Keratinocyte (primary cell): ENCODE results near the gene CNIH2. TPM values are rescaled to one million over a fixed set of nuclear protein-coding genes. Genes with fewer than 3 reads are reported as not detected.

ENCODE experiments used
- DNase-seq: peaks from one replicate; pipeline ENCODE4 v3.0.0-alpha.2; 2011; ENCODE audit warnings: low read depth, missing footprints, low spot score
- FAIRE-seq: peaks from 2 replicates; lab custom pipeline; 2011; peaks lifted over from hg19 to GRCh38; lab: Jason Lieb, UNC
- H2AFZ ChIP-seq: 2 replicates; pipeline ENCODE4 v1.6.0; 2012; ENCODE audit warnings: low read length, control low read depth, inconsistent platforms; ENCODE audit not compliant: control insufficient read depth
- H3K27ac ChIP-seq: 2 replicates; pipeline ENCODE4 v1.5.1; 2011; ENCODE audit warnings: low read length; ENCODE audit not compliant: control insufficient read depth, insufficient read depth
- H3K27me3 ChIP-seq: 3 replicates; pipeline ENCODE4 v1.6.0; 2011; ENCODE audit warnings: low read length; ENCODE audit not compliant: control insufficient read depth, insufficient read depth; ENCODE audit errors: extremely low read depth
- H3K36me3 ChIP-seq, 2 experiments: 2 replicates in 1 of 2; 3 replicates in 1 of 2; pipeline ENCODE4 v1.5.1; 2011; ENCODE audit warnings: low read length in 2 of 2, mild to moderate bottlenecking in 1 of 2; ENCODE audit not compliant: control insufficient read depth in 2 of 2, insufficient read depth in 2 of 2; ENCODE audit errors: extremely low read depth in 1 of 2
- H3K4me1 ChIP-seq: 3 replicates; pipeline ENCODE4 v1.5.1; 2011; ENCODE audit warnings: low read length; ENCODE audit not compliant: control insufficient read depth, insufficient read depth; ENCODE audit errors: extremely low read depth
- H3K4me2 ChIP-seq: 3 replicates; pipeline ENCODE4 v1.6.0; 2011; ENCODE audit warnings: low read depth, low read length; ENCODE audit not compliant: control insufficient read depth, insufficient read depth; ENCODE audit errors: extremely low read depth
- H3K4me3 ChIP-seq, 3 experiments: fragments of 200-600 bp in 1 of 3; sonication (generic) in 1 of 3; 2 replicates in 2 of 3; 3 replicates in 1 of 3; pipeline ENCODE4 v1.5.1; 2011 to 2016; ENCODE audit warnings: low read length in 3 of 3, mild to moderate bottlenecking in 3 of 3, control low read depth in 2 of 3, inconsistent platforms in 1 of 3, low read depth in 1 of 3, mixed read lengths in 1 of 3, mixed run types in 1 of 3, moderate library complexity in 1 of 3; ENCODE audit not compliant: control insufficient read depth in 2 of 3, insufficient read depth in 2 of 3; ENCODE audit errors: extremely low read depth in 1 of 3
- H3K79me2 ChIP-seq: 2 replicates; pipeline ENCODE4 v1.6.0; 2012; ENCODE audit warnings: low read length; ENCODE audit not compliant: control insufficient read depth, insufficient read depth
- H3K9ac ChIP-seq: 3 replicates; pipeline ENCODE4 v1.6.0; 2011; ENCODE audit warnings: low read length; ENCODE audit not compliant: control insufficient read depth, insufficient read depth; ENCODE audit errors: extremely low read depth
- H3K9me1 ChIP-seq: 3 replicates; pipeline ENCODE4 v1.6.0; 2011; ENCODE audit warnings: low read length; ENCODE audit not compliant: control insufficient read depth, insufficient read depth; ENCODE audit errors: extremely low read depth
- H3K9me3 ChIP-seq: 2 replicates; pipeline ENCODE4 v1.5.1; 2012; ENCODE audit warnings: low read depth, low read length; ENCODE audit not compliant: control insufficient read depth
- H4K20me1 ChIP-seq: 3 replicates; pipeline ENCODE4 v1.6.0; 2011; ENCODE audit warnings: low read length; ENCODE audit not compliant: control insufficient read depth, insufficient read depth; ENCODE audit errors: extremely low read depth
- EZH2 ChIP-seq: IDR thresholded peaks from one replicate; pipeline ENCODE4 v1.6.1; 2012; ENCODE audit warnings: inconsistent platforms, mild to moderate bottlenecking, low read length, moderate library complexity
- dilution Hi-C: fragments of 300-500 bp; cut with MboI; formaldehyde crosslinking; loops from one replicate; pipeline ENCODE4 v1.7.0; 2020; ENCODE audit warnings: low sequenced_read_pairs; ENCODE audit not compliant: extremely low pct_ligation_motif_present
- polyA plus RNA-seq, 5 experiments: library from polyadenylated mRNA; depleted of rRNA in 3 of 5; stranded (reverse) in 3 of 5; stranded (forward) in 1 of 5; unstranded in 1 of 5; fragments of >200 nt; gene quantifications; 1 replicate in 1 of 5; 2 replicates in 3 of 5; 3 replicates in 1 of 5; pipeline versions ENCODE4 v1.2.1 to v1.2.3, GENCODE V29; 2011 to 2012; ENCODE audit warnings: missing spikeins in 2 of 5, low read depth in 1 of 5, low replicate concordance in 1 of 5
- TF ChIP-seq, protein P1 (sequence below), 3 experiments: IDR thresholded peaks in 1 of 3; conservative IDR thresholded peaks in 1 of 3; optimal IDR thresholded peaks in 1 of 3; 2 replicates in 2 of 3; 3 replicates in 1 of 3; pipeline versions ENCODE3 to v1.5.1; 2011; ENCODE audit warnings: low read length in 3 of 3, mild to moderate bottlenecking in 3 of 3, moderate library complexity in 2 of 3, control low read depth in 1 of 3, inconsistent platforms in 1 of 3; ENCODE audit not compliant: insufficient read depth in 2 of 3; ENCODE audit errors: extremely low read depth in 1 of 3

The CNIH2 gene
- polyA plus RNA-seq, 1 donor (not counting 4 experiments of a cell fraction or from before 2014, with no cell fraction given), result 0.17 TPM

DNA sequence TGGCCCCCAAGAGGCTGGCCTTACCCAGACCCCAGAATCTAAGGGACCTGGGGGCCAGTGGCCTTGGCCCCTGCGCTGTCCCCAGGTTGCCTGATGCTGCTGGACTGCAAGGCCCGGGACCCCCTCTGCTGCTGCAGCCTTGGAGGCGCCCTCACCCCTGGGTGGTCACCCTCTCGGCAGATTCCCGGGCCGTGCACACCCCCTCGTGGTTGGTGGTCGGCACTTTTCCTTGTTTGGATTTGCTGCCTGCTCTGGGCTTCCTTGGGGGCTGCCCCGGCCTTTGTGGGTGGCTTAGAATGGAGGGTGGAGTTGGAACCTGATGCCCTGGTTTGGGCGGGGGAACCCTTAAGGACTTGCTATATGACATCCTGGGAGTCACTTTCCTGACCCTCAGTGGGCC lies 53.0 kb downstream of the CNIH2 start:
- no peak overlapping the region for H3K27ac ChIP-seq
- H2AFZ ChIP-seq, result no peak overlapping the region
- H3K4me2 ChIP-seq, result no peak overlapping the region
- no peaks in the 10 kb centered on the region for H3K9me1 ChIP-seq
- no peaks in the 10 kb centered on the region for H3K27me3 ChIP-seq
- dilution Hi-C loops, result no loop called here
- H3K36me3 ChIP-seq, result peaks cover 23 to 31% of the 10 kb centered on the region in 2 experiments
- H3K4me1 ChIP-seq, result peaks cover 39% of the 10 kb centered on the region
- FAIRE-seq, result no peak
- H3K79me2 ChIP-seq, result peaks cover 22% of the 10 kb centered on the region
- H3K4me3 ChIP-seq, result no peak overlapping the region
- H3K9me3 ChIP-seq, result no peaks in the 10 kb centered on the region
- H4K20me1 ChIP-seq, result peaks cover 3% of the 10 kb centered on the region
- TF ChIP-seq, protein P1, sequence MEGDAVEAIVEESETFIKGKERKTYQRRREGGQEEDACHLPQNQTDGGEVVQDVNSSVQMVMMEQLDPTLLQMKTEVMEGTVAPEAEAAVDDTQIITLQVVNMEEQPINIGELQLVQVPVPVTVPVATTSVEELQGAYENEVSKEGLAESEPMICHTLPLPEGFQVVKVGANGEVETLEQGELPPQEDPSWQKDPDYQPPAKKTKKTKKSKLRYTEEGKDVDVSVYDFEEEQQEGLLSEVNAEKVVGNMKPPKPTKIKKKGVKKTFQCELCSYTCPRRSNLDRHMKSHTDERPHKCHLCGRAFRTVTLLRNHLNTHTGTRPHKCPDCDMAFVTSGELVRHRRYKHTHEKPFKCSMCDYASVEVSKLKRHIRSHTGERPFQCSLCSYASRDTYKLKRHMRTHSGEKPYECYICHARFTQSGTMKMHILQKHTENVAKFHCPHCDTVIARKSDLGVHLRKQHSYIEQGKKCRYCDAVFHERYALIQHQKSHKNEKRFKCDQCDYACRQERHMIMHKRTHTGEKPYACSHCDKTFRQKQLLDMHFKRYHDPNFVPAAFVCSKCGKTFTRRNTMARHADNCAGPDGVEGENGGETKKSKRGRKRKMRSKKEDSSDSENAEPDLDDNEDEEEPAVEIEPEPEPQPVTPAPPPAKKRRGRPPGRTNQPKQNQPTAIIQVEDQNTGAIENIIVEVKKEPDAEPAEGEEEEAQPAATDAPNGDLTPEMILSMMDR (optimal IDR thresholded peaks at IDR 0.05 in 1 of 3, IDR thresholded peaks at IDR 0.05 in 1 of 3, conservative IDR thresholded peaks at IDR 0.05 in 1 of 3; ENCODE audit: extremely low read depth in 1 of 3, insufficient read depth in 2 of 3, low read length in 3 of 3), result no peak
- TF ChIP-seq EZH2, result no peak
- H3K9ac ChIP-seq, result no peak overlapping the region
- DNase-seq, result no peak

DNA sequence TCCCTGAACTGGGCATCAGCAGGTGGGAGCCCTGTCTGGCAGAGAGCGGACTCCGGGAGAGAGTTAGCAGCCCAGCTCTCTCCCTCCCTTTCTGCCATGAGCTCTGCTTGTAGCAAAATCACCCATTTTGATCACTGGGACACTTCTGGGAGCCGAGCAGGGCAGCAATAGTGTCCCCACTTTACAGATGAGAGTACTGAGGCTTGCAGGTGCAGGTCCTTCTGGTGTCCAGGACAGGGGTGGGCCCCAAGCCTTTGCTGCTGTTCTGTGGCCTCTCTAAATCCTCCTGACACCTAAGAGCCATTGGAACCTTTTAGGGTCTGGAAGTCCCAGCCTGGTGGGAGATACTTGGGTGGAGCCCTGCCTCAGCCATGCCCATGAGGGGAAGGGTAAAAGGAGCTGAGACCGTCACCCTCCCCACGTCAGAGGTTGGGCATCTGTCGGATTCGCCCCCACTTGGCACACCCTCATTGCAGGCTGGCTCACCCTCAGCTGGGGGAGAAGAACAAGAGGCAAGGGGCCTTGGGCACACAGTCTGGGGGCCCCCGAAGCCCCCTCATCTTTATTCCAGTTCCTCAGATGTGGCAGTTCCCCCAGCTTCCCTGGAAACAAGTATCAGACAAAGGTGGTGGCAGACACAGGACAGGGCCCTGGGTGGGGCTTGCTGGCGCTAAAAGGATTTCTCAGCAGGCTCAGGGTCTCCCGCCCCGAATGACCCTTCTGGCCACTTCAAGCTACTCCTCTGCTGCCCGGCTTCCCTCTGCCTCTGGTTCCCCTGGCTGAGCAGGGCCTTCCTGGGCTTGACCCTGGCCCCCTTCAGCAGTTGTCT lies 53.8 kb downstream of the CNIH2 start:
- Histone ChIP-seq H2AFZ (no peak overlapping the region), H3K9ac (no peak overlapping the region), H3K27me3 (no peaks in the 10 kb centered on the region), H3K9me1 (peaks cover 3% of the 10 kb centered on the region), H3K9me3 (no peaks in the 10 kb centered on the region), H3K27ac (no peak overlapping the region), H3K4me2 (no peak overlapping the region), H3K4me3 (no peak overlapping the region), H3K36me3 (peaks cover 23 to 31% of the 10 kb centered on the region in 2 experiments), H4K20me1 (peaks cover 3% of the 10 kb centered on the region), H3K79me2 (peaks cover 22% of the 10 kb centered on the region), H3K4me1 (peaks cover 40% of the 10 kb centered on the region)
- dilution Hi-C loops, result no loop called here
- TF ChIP-seq, protein P1 (optimal IDR thresholded peaks at IDR 0.05 in 1 of 3, IDR thresholded peaks at IDR 0.05 in 1 of 3, conservative IDR thresholded peaks at IDR 0.05 in 1 of 3; ENCODE audit: extremely low read depth in 1 of 3, insufficient read depth in 2 of 3, low read length in 3 of 3), result no peak
- TF ChIP-seq EZH2, result no peak
- FAIRE-seq (no peak), DNase-seq (no peak)
